Forelimb muscle (tissue), 1 donor: ENCODE data around the gene DOK7. TPM values are rescaled to one million over a fixed set of nuclear protein-coding genes. Genes with fewer than 3 reads are reported as not detected.

ENCODE experiments used
- DNase-seq: peaks from one replicate; pipeline ENCODE4 v3.0.0-alpha.2; 2013; ENCODE audit warnings: low read depth
- polyA plus RNA-seq: library from polyadenylated mRNA; unstranded; fragments of 120-200 nt; gene quantifications from one replicate; pipeline ENCODE4 v1.2.1, GENCODE V29; 2013; ENCODE audit not compliant: insufficient read length

DOK7 gene
- polyA plus RNA-seq, 1 donor, result 18.4 TPM

GRCh38 chr4:3462321-3462789 lies 751 bp upstream of the DOK7 start:
- DNase-seq, result no peak

GRCh38 chr4:3463556-3464348 lies 646 bp downstream of the DOK7 start:
- no peak for DNase-seq

- DNase-seq, result no peak
Measured at GRCh38 chr4:3464349-3464905, 1.3 kb downstream of the DOK7 start.

- no peak for DNase-seq
Measured at GRCh38 chr4:3464911-3465697, 2.0 kb downstream of the DOK7 start.

GRCh38 chr4:3465698-3466671 lies 2.9 kb downstream of the DOK7 start:
- DNase-seq, result no peak

GRCh38 chr4:3466691-3467600 lies 3.8 kb downstream of the DOK7 start:
- DNase-seq, result no peak

- no peak for DNase-seq
Measured at GRCh38 chr4:3467601-3468031, 4.5 kb downstream of the DOK7 start.

GRCh38 chr4:3468154-3468553 lies 5.0 kb downstream of the DOK7 start:
- DNase-seq, result no peak

GRCh38 chr4:3468804-3469203 lies 5.7 kb downstream of the DOK7 start:
- DNase-seq, result no peak

- no peak for DNase-seq
Measured at GRCh38 chr4:3469386-3470243, 6.5 kb downstream of the DOK7 start.

GRCh38 chr4:3470244-3471097 lies 7.4 kb downstream of the DOK7 start:
- no peak for DNase-seq

GRCh38 chr4:3471098-3471760 lies 8.1 kb downstream of the DOK7 start:
- no peak for DNase-seq

GRCh38 chr4:3471886-3472285 lies 8.8 kb downstream of the DOK7 start:
- no peak for DNase-seq

- no peak for DNase-seq
Measured at GRCh38 chr4:3472411-3473141, 9.5 kb downstream of the DOK7 start.

GRCh38 chr4:3473181-3473950 lies 10.3 kb downstream of the DOK7 start:
- no peak for DNase-seq
